Fibroblast of pulmonary artery (primary cell): ENCODE data around the gene CNTN6.

ENCODE experiments used
- DNase-seq: peaks from one replicate; pipeline ENCODE4 v3.0.0-alpha.2; 2010; ENCODE audit warnings: low read depth
- H3K4me3 ChIP-seq: replicated peaks from 2 replicates; pipeline ENCODE4 v1.5.1; 2011; ENCODE audit warnings: low read depth, mild to moderate bottlenecking, control low read depth, low read length, moderate library complexity
- CTCF ChIP-seq: IDR thresholded peaks from 2 replicates; pipeline ENCODE4 v1.5.1; 2011; ENCODE audit warnings: mild to moderate bottlenecking, control low read depth, low read length, inconsistent platforms; ENCODE audit errors: missing control alignments

The CNTN6 gene

GRCh38 chr3:1147819-1148218, 55.0 kb downstream of the CNTN6 start:
- no peak overlapping the region for H3K4me3 ChIP-seq
- no peak for TF ChIP-seq CTCF
- DNase-seq: no peak

DNA sequence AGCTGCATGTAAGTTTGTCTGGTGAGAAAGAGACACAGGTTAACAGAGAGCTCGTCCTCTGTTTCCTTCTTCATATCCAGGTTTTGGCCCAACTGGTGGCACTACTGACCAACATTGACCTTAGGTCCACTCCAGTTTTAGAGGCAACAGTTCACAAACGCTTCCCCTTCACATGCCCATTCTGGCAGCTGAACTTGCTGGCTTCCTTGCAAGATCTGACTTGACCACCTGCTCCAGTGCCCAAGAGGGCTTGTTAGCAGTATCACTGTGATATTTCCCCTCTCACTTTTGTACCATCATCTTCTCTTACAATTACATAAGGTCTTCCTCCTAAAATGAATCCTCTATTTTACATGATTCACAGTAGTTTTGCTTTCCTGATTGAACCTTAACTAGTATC, 71.3 kb downstream of the CNTN6 start:
- H3K4me3 ChIP-seq: no peak overlapping the region
- no peak for DNase-seq
- no peak for TF ChIP-seq CTCF

DNA sequence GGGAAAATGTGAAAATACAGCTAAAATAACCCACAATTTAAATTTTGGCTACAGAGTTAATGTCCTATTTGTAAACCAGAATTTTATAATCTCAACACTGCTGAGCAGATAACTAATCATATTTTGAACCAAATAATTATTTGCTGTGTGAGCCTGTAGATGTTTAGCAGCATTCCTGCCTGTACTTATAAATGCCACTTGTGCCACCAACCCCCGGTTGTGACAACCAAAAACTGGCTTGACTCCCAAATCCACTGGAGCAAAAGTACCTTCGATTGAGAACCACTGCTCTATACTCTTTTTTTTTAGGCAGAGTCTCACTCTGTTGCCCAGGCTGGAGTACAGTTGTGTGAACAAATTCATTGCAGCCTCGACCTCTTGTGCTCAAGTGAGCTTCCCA, 78.5 kb downstream of the CNTN6 start:
- TF ChIP-seq CTCF: no peak
- H3K4me3 ChIP-seq: no peak overlapping the region
- DNase-seq: no peak

GRCh38 chr3:1172644-1173043, 79.8 kb downstream of the CNTN6 start:
- no peak for TF ChIP-seq CTCF
- DNase-seq: no peak
- no peak overlapping the region for H3K4me3 ChIP-seq

GRCh38 chr3:1179146-1179545, 86.3 kb downstream of the CNTN6 start:
- TF ChIP-seq CTCF: no peak
- no peak for DNase-seq
- H3K4me3 ChIP-seq: no peak overlapping the region

DNA sequence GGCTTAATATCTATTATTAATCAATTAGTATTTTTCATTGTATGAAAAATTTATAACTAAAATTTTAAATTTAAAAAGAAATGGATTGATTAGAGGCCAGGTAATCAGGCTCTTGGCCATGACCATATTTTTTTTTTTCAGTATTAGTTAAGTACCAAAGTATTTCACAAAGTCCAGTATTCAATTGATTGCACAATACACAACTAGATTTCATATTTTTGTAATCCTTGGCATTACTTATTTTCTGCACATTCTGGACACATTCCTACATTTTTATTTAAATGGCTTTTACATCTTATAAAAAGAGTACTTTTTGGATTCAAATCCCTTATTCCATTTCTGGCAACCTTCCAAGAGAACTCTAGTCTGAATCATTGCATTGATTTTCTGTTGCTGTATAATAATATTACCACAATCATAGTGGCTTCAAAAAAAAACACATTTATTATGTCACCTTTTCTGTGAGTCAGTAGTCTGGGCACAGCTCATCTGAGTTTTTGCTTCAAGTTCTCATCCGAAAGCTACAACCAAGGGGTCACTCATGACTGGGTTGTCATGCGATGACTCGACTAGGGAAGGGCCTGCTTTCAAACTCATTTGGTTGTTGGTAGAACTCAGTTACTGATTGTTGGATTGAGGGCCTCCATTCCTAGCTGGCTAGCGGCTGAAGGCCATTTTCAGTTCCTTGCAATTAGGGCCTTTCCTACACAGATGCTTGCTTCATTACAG, 90.7 kb downstream of the CNTN6 start:
- no peak for TF ChIP-seq CTCF
- no peak overlapping the region for H3K4me3 ChIP-seq
- DNase-seq: peak; percentile 69

- H3K4me3 ChIP-seq: no peak overlapping the region
- peak; percentile 27 for DNase-seq
- no peak for TF ChIP-seq CTCF
Measured at GRCh38 chr3:1190569-1190968, 97.7 kb downstream of the CNTN6 start.
